HG03521 (cell line): ENCODE results near the gene OR4X2.
"Not testable (repeated sequence)": the region's sequence is repeated elsewhere in the genome, so short reads cannot be mapped to it uniquely, and the experiment has no call there.

Experiments
- ATAC-seq: cut with Tn5 transposase; IDR thresholded peaks from one replicate; pipeline ENCODE4 v1.9.1; 2021; ENCODE audit warnings: mild to moderate bottlenecking, moderate library complexity; ENCODE audit not compliant: unreplicated experiment

The OR4X2 gene, protein sequence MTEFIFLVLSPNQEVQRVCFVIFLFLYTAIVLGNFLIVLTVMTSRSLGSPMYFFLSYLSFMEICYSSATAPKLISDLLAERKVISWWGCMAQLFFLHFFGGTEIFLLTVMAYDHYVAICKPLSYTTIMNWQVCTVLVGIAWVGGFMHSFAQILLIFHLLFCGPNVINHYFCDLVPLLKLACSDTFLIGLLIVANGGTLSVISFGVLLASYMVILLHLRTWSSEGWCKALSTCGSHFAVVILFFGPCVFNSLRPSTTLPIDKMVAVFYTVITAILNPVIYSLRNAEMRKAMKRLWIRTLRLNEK

GRCh38 chr11:48244804-48245203 is at the start of gene OR4X2:
Gene OR4X2 (plus strand): TSS chr11:48245104. CDS start chr11:48245104, 0 bp downstream.
- ATAC-seq = no peak

- ATAC-seq = no peak
These were observed 37.0 kb upstream of the OR4X2 start for GRCh38 chr11:48207881-48208280.

- ATAC-seq = no peak
These were observed 34.9 kb upstream of the OR4X2 start for GRCh38 chr11:48210052-48210451.

- no peak for ATAC-seq
These were observed 28.4 kb upstream of the OR4X2 start, which contains the start of gene OR4B1 for GRCh38 chr11:48216510-48216909. Gene OR4B1 (plus strand): TSS chr11:48216810. CDS start chr11:48216810, 0 bp downstream.

GRCh38 chr11:48228761-48229160 is 16.1 kb upstream of the OR4X2 start:
- no peak for ATAC-seq

DNA sequence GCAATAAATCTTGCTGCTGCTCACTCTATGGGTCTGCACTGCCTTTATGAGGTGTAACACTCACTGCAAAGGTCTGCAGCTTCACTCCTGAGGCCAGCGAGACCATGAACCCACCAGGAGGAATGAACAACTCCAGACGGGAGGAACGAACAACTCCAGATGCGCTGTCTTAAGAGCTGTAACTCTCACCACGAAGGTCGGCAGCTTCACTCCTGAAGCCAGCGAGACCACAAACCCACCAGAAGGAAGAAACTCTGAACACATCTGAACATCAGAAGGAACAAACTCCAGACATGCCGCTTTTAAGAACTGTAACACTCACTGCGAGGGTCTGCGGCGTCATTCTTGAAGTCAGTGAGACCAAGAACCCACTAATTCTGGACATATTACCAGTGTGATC is 14.8 kb upstream of the OR4X2 start:
- not testable (repeated sequence) for ATAC-seq

- no peak for ATAC-seq
These were observed 7.2 kb upstream of the OR4X2 start for GRCh38 chr11:48237727-48238126.

DNA sequence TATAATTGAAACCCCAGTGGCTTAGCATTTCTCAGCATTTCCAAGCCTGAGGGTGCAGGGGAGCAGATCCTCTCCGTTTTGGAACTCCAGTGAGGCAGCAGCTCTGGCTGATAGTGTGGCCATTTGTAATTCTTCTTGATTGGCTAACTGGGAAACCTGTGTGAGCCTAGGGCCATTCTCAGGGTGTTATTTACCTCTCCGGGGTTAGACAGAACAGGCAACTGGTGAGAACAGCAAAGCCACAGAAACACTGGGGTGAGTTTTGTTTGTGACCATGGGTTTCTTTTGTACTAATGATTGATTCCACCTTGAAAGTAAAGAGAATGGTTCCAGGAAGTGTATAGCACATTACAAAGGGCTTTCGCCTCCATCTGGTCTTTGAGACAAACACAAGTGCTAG is 2.4 kb upstream of the OR4X2 start:
- ATAC-seq = no peak

- no peak for ATAC-seq
These were observed 4.0 kb downstream of the OR4X2 start for GRCh38 chr11:48248902-48249301.

DNA sequence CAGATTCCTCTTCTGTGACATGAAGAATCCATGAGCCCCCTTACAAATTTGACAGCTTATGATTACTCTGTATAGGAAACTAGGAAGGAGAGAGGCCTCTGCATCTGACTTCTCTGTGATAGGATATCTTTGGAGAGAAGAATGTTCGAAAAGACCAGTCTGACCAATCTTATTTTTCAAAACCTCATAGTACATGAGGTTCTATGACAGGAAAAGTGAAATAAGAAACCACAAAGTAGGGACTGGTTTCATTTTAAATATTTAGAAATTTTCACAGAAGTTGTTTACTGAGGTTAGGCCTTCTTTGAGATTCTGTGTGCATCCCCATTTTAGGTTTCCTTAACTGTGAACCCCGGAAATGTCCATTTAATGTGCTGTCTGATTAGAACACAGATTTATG is 16.7 kb downstream of the OR4X2 start:
- ATAC-seq = no peak

DNA sequence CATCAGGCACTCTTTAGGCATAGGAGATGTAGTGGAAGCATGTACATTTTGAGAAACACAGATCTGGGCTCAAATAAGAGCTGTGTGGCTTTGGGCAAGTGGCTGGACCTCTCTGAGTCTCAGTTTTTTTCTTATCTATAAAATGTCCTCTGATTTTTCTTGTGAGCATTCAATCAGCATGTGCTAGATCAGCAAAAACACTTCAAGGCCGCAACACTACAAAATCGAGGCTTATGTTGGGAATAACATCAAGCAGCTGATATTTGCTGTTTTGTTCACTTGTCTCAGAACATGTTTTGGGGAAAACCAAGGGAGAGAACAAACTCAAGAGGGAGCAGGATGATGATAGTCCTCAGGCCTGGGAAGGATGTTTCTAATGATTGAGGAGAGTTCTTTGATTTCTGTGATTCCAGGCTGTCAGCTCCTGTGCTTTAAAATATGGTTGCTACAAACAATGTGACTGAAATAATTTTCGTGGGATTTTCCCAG is 18.6 kb downstream of the OR4X2 start, which contains the start of gene OR4X1:
OR4X1 (plus strand) TSS at position 439 of the 489 bp plus-strand sequence; CDS start at position 439, 0 bp downstream.
- ATAC-seq = no peak

DNA sequence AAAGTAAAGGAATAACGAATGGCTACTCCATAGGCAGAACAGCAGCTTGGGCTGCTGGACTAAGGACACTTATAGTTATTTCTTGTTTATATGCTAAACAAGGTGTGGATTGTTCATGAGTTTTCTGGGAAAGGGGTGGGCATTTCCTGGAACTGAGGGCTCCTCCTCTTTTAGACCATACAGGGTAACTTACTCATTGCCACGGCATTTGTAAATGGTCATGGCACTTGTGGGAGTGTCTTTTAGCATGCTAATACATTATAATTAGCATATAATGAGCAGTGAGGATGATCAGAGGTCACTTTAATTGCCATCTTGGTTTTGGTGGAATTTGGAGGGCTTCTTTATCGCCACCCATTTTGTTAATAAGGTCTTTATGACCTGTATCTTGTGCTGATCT is 25.7 kb downstream of the OR4X2 start:
- ATAC-seq = no peak

- no peak for ATAC-seq
These were observed 27.7 kb downstream of the OR4X2 start for GRCh38 chr11:48272606-48273005.
